ENCODE data around the gene FRS2. TPM values are rescaled to one million over a fixed set of nuclear protein-coding genes. Genes with fewer than 3 reads are reported as not detected.

FRS2 gene
- total and polyA plus RNA-seq, 9 of the 15 experiments (the other 6 are each of a cell fraction or from before 2014, with no cell fraction given): 1.0 to 9.1 (median 6.0) TPM

- Histone ChIP-seq H3K27ac (ENCODE audit: extremely low read depth, low read depth, low read length) (no peak overlapping the region), H3K36me3 (ENCODE audit: control insufficient read depth, insufficient read depth, low read length) (peaks cover 3% of the 10 kb centered on the region; the same call in 1 of the 3 replicates), H3K4me1 (replicated peaks in 1 of 2; ENCODE audit: control insufficient read depth in 2 of 2, insufficient read depth in 2 of 2, low read length in 2 of 2) (peaks cover 6 to 23% of the 10 kb centered on the region in 2 experiments), H3K9me3 (replicated peaks; ENCODE audit: control insufficient read depth, insufficient read depth, low read depth, low read length) (no peaks in the 10 kb centered on the region), H4K20me1 (replicated peaks; ENCODE audit: control insufficient read depth, insufficient read depth, low read length) (peaks cover 11% of the 10 kb centered on the region; the same call in 1 of the 2 replicates), H3K4me2 (ENCODE audit: insufficient read depth, low read length) (no peak overlapping the region), H3K4me3 (no peak overlapping the region), H3K9ac (ENCODE audit: insufficient read depth in 1 of 2, low read depth in 2 of 2, low read length in 2 of 2) (no peak overlapping the region), H2AFZ (ENCODE audit: low read depth, low read length) (no peak overlapping the region), H3K79me2 (ENCODE audit: control insufficient read depth, insufficient read depth, low read length) (peaks cover 76% of the 10 kb centered on the region), H3K27me3 (ENCODE audit: control insufficient read depth in 2 of 2, insufficient read depth in 2 of 2, low read length in 2 of 2) (no peaks in the 10 kb centered on the region), H3K9me1 (ENCODE audit: control insufficient read depth, insufficient read depth, low read length) (no peaks in the 10 kb centered on the region)
- ATAC-seq: no peak
- FAIRE-seq: no peak
- no peak for DNase-seq (ENCODE audit: extremely low read depth in 1 of 4, low spot score in 3 of 4)
- no TSS peak for BruUV-seq (replicated peaks)
- in situ Hi-C loops (cut with MboI): no loop called here
- intact Hi-C loops (cut with micrococcal nuclease): loop anchor here (5.0 to 10.0 kb wide), 3 partner anchors 44 to 149 kb away; partner anchors contain the start of gene YEATS4
- ChIA-PET POLR2A (no interaction called here), CTCF (ENCODE audit: low intra/inter-chr PET ratio) (no interaction called here)
- no peak for TF ChIP-seq HLTF (IDR thresholded peaks at IDR 0.05)
- no peak for TF ChIP-seq PRMT5 (CRISPR knock-in tag; IDR thresholded peaks at IDR 0.05)
- no peak for TF ChIP-seq BHLHE40 (IDR thresholded peaks at IDR 0.05; ENCODE audit: low read length)
- no peak for TF ChIP-seq NR2C2 (CRISPR knock-in tag; IDR thresholded peaks at IDR 0.05)
- TF ChIP-seq NR2C2 (tag; IDR thresholded peaks at IDR 0.05): no peak
- TF ChIP-seq FOXM1 (IDR thresholded peaks at IDR 0.05; ENCODE audit: low read depth): no peak
- TF ChIP-seq FOXM1 (CRISPR knock-in tag; IDR thresholded peaks at IDR 0.05; ENCODE audit: low read depth): no peak
- TF ChIP-seq E4F1 (CRISPR knock-in tag; IDR thresholded peaks at IDR 0.05; ENCODE audit: borderline replicate concordance): no peak
- TF ChIP-seq ZBED1 (IDR thresholded peaks at IDR 0.05): no peak
- TF ChIP-seq ZNF436 (CRISPR knock-in tag; IDR thresholded peaks at IDR 0.05): no peak
- no peak for TF ChIP-seq ZFP36 (IDR thresholded peaks at IDR 0.05; ENCODE audit: low read depth, low read length, partially characterized antibody)
- no peak for TF ChIP-seq ZNF184 (CRISPR knock-in tag; IDR thresholded peaks at IDR 0.05)
- no peak for TF ChIP-seq PTRF (tag; IDR thresholded peaks at IDR 0.05)
- TF ChIP-seq TEAD1 (CRISPR knock-in tag; IDR thresholded peaks at IDR 0.05): no peak
- TF ChIP-seq NKRF (IDR thresholded peaks at IDR 0.05; ENCODE audit: borderline replicate concordance): no peak
- no peak for TF ChIP-seq SETDB1 (IDR thresholded peaks at IDR 0.05; ENCODE audit: low read length)
- no peak for TF ChIP-seq BRCA1 (IDR thresholded peaks at IDR 0.05)
- TF ChIP-seq BRCA1 (CRISPR knock-in tag; IDR thresholded peaks at IDR 0.05): no peak
- no peak for TF ChIP-seq ZNF146 (CRISPR knock-in tag; IDR thresholded peaks at IDR 0.05; ENCODE audit: unreplicated experiment)
- 86% methylated on average over 2 of the region's 2 CpGs for WGBS (ENCODE audit: insufficient coverage, low coverage, missing lambda C conversion rate)
Observed at GRCh38 chr12:69473262-69473661, 3.1 kb downstream of the FRS2 start.

Data from K562 (cell line).